Calu3 (cell line): ENCODE data around the gene CSMD2. TPM values are rescaled to one million over a fixed set of nuclear protein-coding genes. Genes with fewer than 3 reads are reported as not detected.

Experiments
- BruUV-seq: library from RNA; stranded (reverse); fragments of 400-500 nt; replicated peaks from 2 replicates; lab custom pipeline; 2021; lab: Mats Ljungman, UMichigan
- CTCF ChIA-PET: fragments of 300-600 bp; sonication (Branson Sonifier 250); formaldehyde crosslinking; loops from one replicate; lab custom pipeline; 2022; ENCODE audit warnings: antibody characterized with exemption; lab: Charles Lee
- DNase-seq: peaks from one replicate; pipeline ENCODE4 v3.0.0; 2022
- H3K27ac Mint-ChIP-seq: one replicate; pipeline ENCODE4 v1.8.0; 2022; ENCODE audit warnings: mixed read lengths; ENCODE audit not compliant: unreplicated experiment
- H3K27me3 Mint-ChIP-seq: one replicate; pipeline ENCODE4 v1.8.0; 2022; ENCODE audit warnings: mixed read lengths; ENCODE audit not compliant: unreplicated experiment
- H3K36me3 Mint-ChIP-seq: one replicate; pipeline ENCODE4 v1.8.0; 2022; ENCODE audit warnings: mild to moderate bottlenecking, moderate library complexity, mixed read lengths; ENCODE audit not compliant: insufficient read depth, unreplicated experiment
- H3K4me1 Mint-ChIP-seq: one replicate; pipeline ENCODE4 v1.8.0; 2022; ENCODE audit warnings: mild to moderate bottlenecking, low read depth, mixed read lengths; ENCODE audit not compliant: unreplicated experiment
- H3K4me3 Mint-ChIP-seq: one replicate; pipeline ENCODE4 v1.8.0; 2022; ENCODE audit warnings: mild to moderate bottlenecking, low read depth, moderate library complexity, mixed read lengths; ENCODE audit not compliant: unreplicated experiment
- H3K9me3 Mint-ChIP-seq: one replicate; pipeline ENCODE4 v1.8.0; 2022; ENCODE audit warnings: low read depth, mixed read lengths; ENCODE audit not compliant: unreplicated experiment
- intact Hi-C: fragments of 100-400 bp; cut with micrococcal nuclease; formaldehyde crosslinking; loops from one replicate; pipeline ENCODE4 v1.10.0; 2022; ENCODE audit not compliant: unreplicated experiment
- total RNA-seq: library from RNA; stranded (reverse); gene quantifications from 2 replicates; pipeline ENCODE4 v1.2.3, GENCODE V29; 2022
- TF ChIP-seq, protein P1 (sequence below): fragments of 200-600 bp; IDR thresholded peaks from one replicate; pipeline ENCODE4 v1.8.0; 2022; ENCODE audit warnings: antibody characterized with exemption; ENCODE audit not compliant: unreplicated experiment

CSMD2 gene
- total RNA-seq, 1 experiment from 2014 or later, result not detected

- BruUV-seq, result no TSS peak
- Mint-ChIP-seq H3K27ac (no peak overlapping the region), H3K4me3 (no peak overlapping the region), H3K27me3 (peaks cover 21% of the 10 kb centered on the region), H3K9me3 (no peaks in the 10 kb centered on the region), H3K36me3 (no peaks in the 10 kb centered on the region), H3K4me1 (no peaks in the 10 kb centered on the region)
- intact Hi-C loops, result no loop called here
- TF ChIP-seq, protein P1, sequence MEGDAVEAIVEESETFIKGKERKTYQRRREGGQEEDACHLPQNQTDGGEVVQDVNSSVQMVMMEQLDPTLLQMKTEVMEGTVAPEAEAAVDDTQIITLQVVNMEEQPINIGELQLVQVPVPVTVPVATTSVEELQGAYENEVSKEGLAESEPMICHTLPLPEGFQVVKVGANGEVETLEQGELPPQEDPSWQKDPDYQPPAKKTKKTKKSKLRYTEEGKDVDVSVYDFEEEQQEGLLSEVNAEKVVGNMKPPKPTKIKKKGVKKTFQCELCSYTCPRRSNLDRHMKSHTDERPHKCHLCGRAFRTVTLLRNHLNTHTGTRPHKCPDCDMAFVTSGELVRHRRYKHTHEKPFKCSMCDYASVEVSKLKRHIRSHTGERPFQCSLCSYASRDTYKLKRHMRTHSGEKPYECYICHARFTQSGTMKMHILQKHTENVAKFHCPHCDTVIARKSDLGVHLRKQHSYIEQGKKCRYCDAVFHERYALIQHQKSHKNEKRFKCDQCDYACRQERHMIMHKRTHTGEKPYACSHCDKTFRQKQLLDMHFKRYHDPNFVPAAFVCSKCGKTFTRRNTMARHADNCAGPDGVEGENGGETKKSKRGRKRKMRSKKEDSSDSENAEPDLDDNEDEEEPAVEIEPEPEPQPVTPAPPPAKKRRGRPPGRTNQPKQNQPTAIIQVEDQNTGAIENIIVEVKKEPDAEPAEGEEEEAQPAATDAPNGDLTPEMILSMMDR, result no peak
- CTCF ChIA-PET, result no interaction called here
- DNase-seq, result no peak
These were observed 515.3 kb downstream of the CSMD2 start for GRCh38 chr1:33649759-33650158.

- no peaks in the 10 kb centered on the region for H3K9me3 Mint-ChIP-seq
- TF ChIP-seq, protein P1, result no peak
- H3K4me1 Mint-ChIP-seq, result no peaks in the 10 kb centered on the region
- CTCF ChIA-PET, result no interaction called here
- no peak for DNase-seq
- H3K36me3 Mint-ChIP-seq, result no peaks in the 10 kb centered on the region
- BruUV-seq, result no TSS peak
- peaks cover 63% of the 10 kb centered on the region for H3K27me3 Mint-ChIP-seq
- H3K27ac Mint-ChIP-seq, result no peak overlapping the region
- intact Hi-C loops, result no loop called here
- no peak overlapping the region for H3K4me3 Mint-ChIP-seq
These were observed 521.8 kb downstream of the CSMD2 start for GRCh38 chr1:33643216-33643615.

- DNase-seq, result no peak
- Mint-ChIP-seq H3K9me3 (no peaks in the 10 kb centered on the region), H3K27ac (no peak overlapping the region), H3K27me3 (peaks cover 77% of the 10 kb centered on the region), H3K36me3 (no peaks in the 10 kb centered on the region), H3K4me3 (no peak overlapping the region), H3K4me1 (no peaks in the 10 kb centered on the region)
- no TSS peak for BruUV-seq
- CTCF ChIA-PET, result interaction anchor here (0.6 to 1.5 kb wide), 2 partner anchors 8 to 318 kb away, joined by 3 to 4 read pairs; no protein-coding TSS in a partner anchor
- intact Hi-C loops, result no loop called here
- TF ChIP-seq, protein P1, result peak; percentile 19
These were observed 523.8 kb downstream of the CSMD2 start for GRCh38 chr1:33641104-33641830.

DNA sequence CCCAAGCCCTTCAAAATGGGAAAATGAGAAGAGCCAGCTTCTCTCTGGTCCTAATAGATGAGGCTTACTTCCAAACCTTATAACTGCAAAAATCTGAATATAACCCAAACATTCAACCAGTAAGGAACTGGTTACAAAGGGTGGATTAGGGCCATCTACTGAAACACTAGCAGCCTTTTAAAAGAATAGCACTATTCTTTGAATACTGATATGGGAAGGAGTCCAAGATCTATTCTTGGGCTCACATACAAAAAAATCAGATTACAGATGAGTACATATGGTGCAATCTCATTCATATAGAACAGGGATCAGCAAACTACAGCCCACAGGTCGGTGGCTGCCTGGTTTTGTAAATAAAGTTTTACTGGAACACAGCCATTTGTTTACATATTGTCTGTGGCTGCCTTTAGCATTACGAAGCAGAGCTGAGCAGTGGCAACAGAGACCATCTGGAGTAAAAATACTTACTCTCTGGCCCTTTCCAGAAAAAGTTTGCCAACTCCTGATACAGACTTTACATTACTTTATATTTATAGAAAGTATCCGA is 524.8 kb downstream of the CSMD2 start:
- CTCF ChIA-PET, result interaction anchor here (0.6 kb wide), 1 partner anchor 319 kb away, joined by 3 read pairs; no protein-coding TSS in a partner anchor
- intact Hi-C loops, result no loop called here
- no TSS peak for BruUV-seq
- no peak for DNase-seq
- TF ChIP-seq, protein P1, result no peak
- no peak overlapping the region for H3K4me3 Mint-ChIP-seq
- H3K36me3 Mint-ChIP-seq, result no peaks in the 10 kb centered on the region
- peaks cover 77% of the 10 kb centered on the region for H3K27me3 Mint-ChIP-seq
- H3K27ac Mint-ChIP-seq, result no peak overlapping the region
- H3K9me3 Mint-ChIP-seq, result no peaks in the 10 kb centered on the region
- H3K4me1 Mint-ChIP-seq, result no peaks in the 10 kb centered on the region
